HS-27A (cell line): ENCODE data around the gene SEMA4B.

Experiments used
- DNase-seq: peaks from one replicate; pipeline ENCODE4 v3.0.0-alpha.2; 2012; ENCODE audit warnings: low read depth, missing footprints

The SEMA4B gene

GRCh38 chr15:90225504-90226234, 24.5 kb downstream of the SEMA4B start:
- DNase-seq = no peak

- no peak for DNase-seq
These were observed 26.2 kb downstream of the SEMA4B start for GRCh38 chr15:90227336-90227735.

GRCh38 chr15:90227816-90228772, 27.0 kb downstream of the SEMA4B start:
- DNase-seq = no peak

- DNase-seq = no peak
These were observed 27.8 kb downstream of the SEMA4B start for GRCh38 chr15:90228960-90229359.

GRCh38 chr15:90230071-90230494, 29.0 kb downstream of the SEMA4B start:
- DNase-seq = no peak

- no peak for DNase-seq
These were observed 29.5 kb downstream of the SEMA4B start for GRCh38 chr15:90230610-90231009.

GRCh38 chr15:90231028-90232017, 30.2 kb downstream of the SEMA4B start:
- no peak for DNase-seq

- no peak for DNase-seq
These were observed 31.1 kb downstream of the SEMA4B start for GRCh38 chr15:90232196-90232595.

GRCh38 chr15:90232941-90233386, 31.8 kb downstream of the SEMA4B start:
- no peak for DNase-seq

GRCh38 chr15:90233387-90234095, 32.4 kb downstream of the SEMA4B start, which contains the start of gene CIB1:
Gene CIB1, minus strand, starts transcription at chr15:90233941. Its CDS starts 56 bp downstream, at chr15:90233885.
- DNase-seq = peak; percentile 92

- DNase-seq = no peak
These were observed 33.2 kb downstream of the SEMA4B start, which contains the start of gene GDPGP1 for GRCh38 chr15:90234096-90234988. Gene GDPGP1, plus strand, starts transcription at chr15:90234209. Its CDS starts 6,700 bp downstream, at chr15:90240909.

GRCh38 chr15:90239371-90239770, 38.2 kb downstream of the SEMA4B start:
- no peak for DNase-seq

GRCh38 chr15:90240856-90241255, 39.7 kb downstream of the SEMA4B start:
- no peak for DNase-seq

GRCh38 chr15:90241343-90242192, 40.4 kb downstream of the SEMA4B start:
- no peak for DNase-seq

GRCh38 chr15:90243943-90244639, 43.0 kb downstream of the SEMA4B start:
- no peak for DNase-seq

- DNase-seq = no peak
These were observed 47.7 kb downstream of the SEMA4B start for GRCh38 chr15:90248789-90249202.

- DNase-seq = peak; percentile 70
These were observed 48.2 kb downstream of the SEMA4B start, which contains the start of gene TTLL13 for GRCh38 chr15:90249203-90249863. Gene TTLL13, plus strand, starts transcription at chr15:90249556. Its CDS starts 1,075 bp downstream, at chr15:90250631.
